GM19467 (cell line): ENCODE results near the gene TNC.

Source experiments
- ATAC-seq: cut with Tn5 transposase; IDR thresholded peaks from one replicate; pipeline ENCODE4 v1.9.1; 2021; ENCODE audit warnings: mild to moderate bottlenecking, moderate library complexity; ENCODE audit not compliant: unreplicated experiment

The TNC gene

DNA sequence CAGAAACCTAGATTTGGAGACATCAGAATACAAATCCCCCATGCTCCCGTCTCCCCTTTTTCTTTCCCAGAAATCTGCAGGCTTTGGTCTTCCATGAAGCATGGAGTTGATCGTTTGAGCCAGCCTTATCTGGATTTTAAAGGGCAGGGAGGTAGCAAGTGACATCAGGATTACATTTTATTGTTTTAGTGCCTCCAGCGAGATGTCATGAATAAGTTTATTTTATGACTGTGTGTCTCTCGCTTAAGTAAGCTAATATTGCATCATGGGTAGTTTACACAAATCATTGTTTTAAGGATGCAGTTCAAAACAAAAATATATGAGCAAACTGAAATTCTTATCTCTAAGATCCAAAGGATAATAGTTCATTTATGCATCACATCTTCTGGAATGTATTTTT lies 136.9 kb downstream of the TNC start:
- ATAC-seq, result no peak

DNA sequence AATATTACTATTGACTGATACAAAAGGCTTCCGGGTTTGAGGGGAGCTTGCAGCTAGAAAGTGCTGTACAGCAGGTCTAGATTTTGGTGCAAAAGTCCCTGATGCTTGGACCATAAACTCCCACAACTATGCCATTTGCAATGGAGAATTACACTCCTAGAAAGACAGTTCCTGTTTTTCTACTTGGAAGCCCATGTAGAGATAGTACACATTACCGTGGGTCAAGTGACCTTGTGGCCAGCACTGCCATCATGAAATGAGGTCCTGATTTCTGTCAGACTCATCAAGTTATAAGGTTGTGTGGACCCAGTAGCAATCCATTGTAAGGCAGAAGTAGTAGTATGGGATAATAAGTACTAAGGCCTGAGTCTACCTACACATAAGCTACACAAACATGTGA lies 144.7 kb downstream of the TNC start:
- ATAC-seq, result no peak

DNA sequence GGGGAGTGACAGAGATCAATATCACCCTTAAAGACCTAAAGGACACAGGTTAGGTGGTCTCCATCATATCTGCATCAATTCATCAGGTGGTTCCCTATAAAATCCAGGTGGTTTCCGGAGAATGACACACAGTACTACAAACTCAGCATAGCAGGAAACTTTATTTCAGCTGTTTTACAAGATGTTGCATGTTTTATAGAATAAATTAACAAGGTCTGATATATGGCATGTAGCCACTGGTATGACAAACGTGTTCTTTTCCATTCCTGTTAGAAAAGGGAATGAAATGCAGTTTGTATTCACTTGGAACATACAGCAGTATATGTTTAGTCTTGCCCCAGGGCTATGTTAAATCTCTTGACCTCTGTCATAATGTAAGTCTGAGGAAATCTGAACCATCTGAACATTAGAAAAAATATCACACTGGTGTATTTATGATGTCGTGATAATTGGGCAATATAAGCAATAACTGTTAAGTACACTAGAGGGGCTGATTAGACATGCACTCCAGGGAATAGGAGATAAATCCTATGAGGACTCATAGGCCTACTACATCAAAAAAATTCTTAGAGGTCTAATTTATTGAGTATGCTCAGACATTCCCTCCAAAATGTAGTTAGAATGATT lies 145.3 kb downstream of the TNC start:
- ATAC-seq, result no peak
